Activated naive CD4-positive, alpha-beta T cell treated with anti-CD3 and anti-CD28 coated beads for 36 hours (primary cell): ENCODE measurements around the gene PMAIP1. TPM values are rescaled to one million over a fixed set of nuclear protein-coding genes. Genes with fewer than 3 reads are reported as not detected.

ENCODE experiments used
- CTCF ChIA-PET: fragments of 350-600 bp; sonication (Branson Sonifier 250); formaldehyde crosslinking; loops from one replicate; lab custom pipeline; 2021; ENCODE audit warnings: antibody characterized with exemption; lab: Charles Lee
- DNase-seq: peaks from one replicate; pipeline ENCODE4 v3.0.0-alpha.2; 2020
- H3K27ac Mint-ChIP-seq: one replicate; pipeline ENCODE4 v1.8.0; 2021; ENCODE audit warnings: mild to moderate bottlenecking, mixed read lengths
- H3K27me3 Mint-ChIP-seq: one replicate; pipeline ENCODE4 v1.8.0; 2021; ENCODE audit warnings: low read depth, mixed read lengths
- H3K36me3 Mint-ChIP-seq: one replicate; pipeline ENCODE4 v1.8.0; 2021; ENCODE audit warnings: low read depth, mixed read lengths
- H3K4me1 Mint-ChIP-seq: one replicate; pipeline ENCODE4 v1.8.0; 2021; ENCODE audit warnings: low read depth, mixed read lengths
- H3K4me3 Mint-ChIP-seq: one replicate; pipeline ENCODE4 v1.8.0; 2021; ENCODE audit warnings: mild to moderate bottlenecking, moderate library complexity, mixed read lengths
- H3K9me3 Mint-ChIP-seq: one replicate; pipeline ENCODE4 v1.8.0; 2021; ENCODE audit warnings: mixed read lengths
- intact Hi-C: fragments of 100-400 bp; cut with micrococcal nuclease; formaldehyde crosslinking; loops from one replicate; pipeline ENCODE4 v1.15.1; 2023
- total RNA-seq, 2 experiments: library from RNA; stranded (reverse); gene quantifications; one replicate each; pipeline ENCODE4 v1.2.3, GENCODE V29; 2021

PMAIP1 gene
- total RNA-seq, 2 experiments from 2014 or later, result 132 to 141 TPM

GRCh38 chr18:59945544-59945943 is 45.7 kb downstream of the PMAIP1 start:
- CTCF ChIA-PET, result interaction anchor here (1.4 kb wide), 1 partner anchor 108 kb away, joined by 3 read pairs; no protein-coding TSS in a partner anchor
- no peak for DNase-seq
- no peaks in the 10 kb centered on the region for H3K9me3 Mint-ChIP-seq
- peaks cover 9% of the 10 kb centered on the region for H3K4me1 Mint-ChIP-seq
- intact Hi-C loops, result no loop called here
- H3K27me3 Mint-ChIP-seq, result peaks cover 2% of the 10 kb centered on the region
- H3K4me3 Mint-ChIP-seq, result no peak overlapping the region
- no peaks in the 10 kb centered on the region for H3K36me3 Mint-ChIP-seq
- no peak overlapping the region for H3K27ac Mint-ChIP-seq

GRCh38 chr18:59950215-59950944 is 50.6 kb downstream of the PMAIP1 start:
- Mint-ChIP-seq H3K27me3 (no peaks in the 10 kb centered on the region), H3K4me1 (peaks cover 20% of the 10 kb centered on the region), H3K4me3 (no peak overlapping the region), H3K36me3 (no peaks in the 10 kb centered on the region), H3K27ac (no peak overlapping the region), H3K9me3 (no peaks in the 10 kb centered on the region)
- DNase-seq, result peak; percentile 18
- CTCF ChIA-PET, result interaction anchor here (0.6 to 1.1 kb wide), 2 partner anchors 113 to 337 kb away, joined by 3 read pairs; no protein-coding TSS in a partner anchor
- intact Hi-C loops, result loop anchor here (1.0 kb wide), 5 partner anchors 23 to 65 kb away; no protein-coding TSS in a partner anchor

GRCh38 chr18:59951591-59951990 is 51.8 kb downstream of the PMAIP1 start:
- CTCF ChIA-PET, result no interaction called here
- Mint-ChIP-seq H3K27ac (no peak overlapping the region), H3K9me3 (no peaks in the 10 kb centered on the region), H3K36me3 (no peaks in the 10 kb centered on the region), H3K4me1 (peaks cover 20% of the 10 kb centered on the region), H3K4me3 (no peak overlapping the region), H3K27me3 (no peaks in the 10 kb centered on the region)
- intact Hi-C loops, result no loop called here
- no peak for DNase-seq

GRCh38 chr18:59952283-59953007 is 52.6 kb downstream of the PMAIP1 start:
- DNase-seq, result no peak
- Mint-ChIP-seq H3K36me3 (no peaks in the 10 kb centered on the region), H3K27me3 (no peaks in the 10 kb centered on the region), H3K9me3 (no peaks in the 10 kb centered on the region), H3K4me1 (peaks cover 20% of the 10 kb centered on the region), H3K4me3 (no peak overlapping the region), H3K27ac (no peak overlapping the region)
- intact Hi-C loops, result loop anchor here (1.0 kb wide), 1 partner anchor 70 kb away; no protein-coding TSS in a partner anchor
- CTCF ChIA-PET, result interaction anchor here (0.8 to 1.4 kb wide), 2 partner anchors 35 to 52 kb away, joined by 3 read pairs; no protein-coding TSS in a partner anchor

Other genes starting within 250 kb of the PMAIP1 start
- not detected for gene CCBE1, start 202.6 kb upstream of the PMAIP1 start, total RNA-seq